GM21526 (cell line): ENCODE measurements around the gene CPAMD8.

Experiments used
- ATAC-seq: cut with Tn5 transposase; IDR thresholded peaks from one replicate; pipeline ENCODE4 v1.9.1; 2021; ENCODE audit warnings: moderate library complexity; ENCODE audit not compliant: unreplicated experiment, low FRiP score

Gene CPAMD8

DNA sequence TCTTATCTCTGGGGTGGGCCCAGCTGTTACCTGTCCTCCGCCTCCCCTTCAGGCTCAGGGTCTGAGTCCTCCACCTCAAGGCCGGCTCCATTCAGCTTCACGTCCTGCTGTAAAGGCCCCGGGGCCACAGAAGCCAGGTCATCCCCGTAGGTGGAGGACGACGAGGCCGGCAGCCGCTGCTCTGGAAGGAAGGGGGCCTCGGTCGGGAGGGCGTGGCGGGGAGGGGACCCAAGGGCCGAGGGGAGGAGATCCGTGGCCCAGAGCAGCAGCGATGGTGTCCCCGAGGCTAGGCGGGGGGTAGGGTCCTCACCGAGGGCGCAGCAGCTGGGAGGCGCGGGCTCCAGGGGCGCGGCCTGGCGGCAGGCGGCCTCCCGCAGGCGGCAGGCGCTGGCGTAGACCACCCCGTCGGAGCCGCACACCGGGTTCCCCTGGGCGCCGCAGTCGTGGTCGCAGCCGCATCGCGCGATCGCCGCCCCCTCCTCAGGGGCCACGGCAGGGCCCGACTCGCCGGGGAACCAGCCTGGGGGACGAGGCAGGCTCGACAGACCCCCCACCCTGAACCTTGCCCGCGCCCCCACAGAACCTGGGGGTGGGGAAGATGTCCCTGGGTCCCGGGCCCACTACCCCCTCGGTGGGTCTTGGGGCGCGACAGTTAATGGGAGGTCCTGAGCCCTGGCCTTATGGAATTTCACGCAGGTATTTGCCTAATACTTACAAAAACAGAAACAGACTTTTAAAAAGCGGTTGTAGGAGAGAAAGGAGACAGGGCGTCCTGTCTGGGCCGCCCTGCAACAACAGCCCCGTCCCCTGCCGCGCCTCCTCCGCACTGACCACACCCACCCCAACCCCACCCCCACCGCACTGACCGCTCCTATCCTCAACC is 130.2 kb downstream of the CPAMD8 start:
- peak; percentile 24 for ATAC-seq

DNA sequence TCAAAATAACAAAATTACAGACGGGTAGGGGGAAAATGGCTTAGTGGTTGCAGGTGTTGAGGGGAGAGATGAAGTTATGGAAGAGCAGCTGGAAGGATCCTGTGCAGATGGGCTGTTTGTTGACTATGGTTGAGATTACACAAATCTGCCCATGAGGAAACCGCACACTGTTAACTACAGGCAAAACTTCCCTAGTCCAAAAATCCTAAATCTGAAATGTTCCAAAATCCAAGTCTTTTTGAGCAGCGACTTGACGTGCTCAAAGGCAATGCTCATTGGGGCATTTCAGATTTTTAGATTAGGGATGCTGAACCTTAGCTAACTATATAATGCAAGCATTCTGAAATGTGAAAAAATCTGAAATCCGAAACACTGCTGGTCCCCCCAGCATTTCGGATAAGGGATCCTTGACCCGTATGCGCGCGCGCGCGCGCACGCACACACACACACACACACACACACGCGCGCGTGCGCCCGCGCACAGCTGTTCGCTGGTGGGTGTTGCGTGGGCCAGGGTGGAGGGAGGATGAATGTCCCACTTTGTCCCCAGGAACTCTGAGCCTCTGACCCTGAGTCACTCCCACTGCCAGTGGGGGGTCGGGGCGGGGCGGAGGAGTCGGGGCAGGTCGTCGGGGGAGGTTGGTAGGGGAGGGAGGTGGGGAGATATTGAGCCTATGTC is 131.0 kb downstream of the CPAMD8 start:
- ATAC-seq = no peak

DNA sequence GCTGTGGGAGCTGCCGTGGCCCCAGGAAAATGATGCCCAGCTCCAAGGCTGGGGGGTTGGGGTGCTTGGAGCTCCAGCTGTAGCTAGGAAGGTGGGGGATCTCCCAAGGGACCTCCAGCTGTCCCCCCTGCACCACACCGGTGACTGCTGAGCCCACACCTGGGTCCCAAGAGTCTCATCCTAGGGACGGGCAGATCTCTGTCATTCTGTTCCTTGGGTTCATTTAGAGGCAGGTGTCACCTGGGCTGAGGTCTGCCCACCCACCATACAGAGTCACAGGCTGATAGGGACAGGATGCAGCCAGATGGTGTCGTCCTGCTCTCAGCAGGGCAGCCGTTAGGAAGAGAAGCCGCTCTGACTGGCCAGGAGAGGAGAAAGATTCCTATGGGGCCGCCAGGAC is 132.5 kb downstream of the CPAMD8 start:
- no peak for ATAC-seq

DNA sequence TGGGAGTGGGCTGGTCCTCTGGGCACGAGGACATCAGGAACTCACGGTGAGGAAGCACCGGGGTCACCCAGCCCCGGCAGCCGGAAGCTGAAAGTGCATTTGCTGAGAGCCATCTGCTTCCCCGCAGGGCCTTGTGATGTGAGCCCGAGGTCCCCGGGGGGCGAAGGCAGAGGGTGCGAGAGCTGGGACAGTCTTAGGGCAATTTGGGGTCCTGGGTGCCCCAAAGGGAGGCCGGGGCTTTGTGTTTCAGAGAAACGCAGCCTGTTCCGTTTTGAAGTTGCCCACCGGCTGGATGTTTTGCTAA is 133.0 kb downstream of the CPAMD8 start:
- ATAC-seq = no peak

DNA sequence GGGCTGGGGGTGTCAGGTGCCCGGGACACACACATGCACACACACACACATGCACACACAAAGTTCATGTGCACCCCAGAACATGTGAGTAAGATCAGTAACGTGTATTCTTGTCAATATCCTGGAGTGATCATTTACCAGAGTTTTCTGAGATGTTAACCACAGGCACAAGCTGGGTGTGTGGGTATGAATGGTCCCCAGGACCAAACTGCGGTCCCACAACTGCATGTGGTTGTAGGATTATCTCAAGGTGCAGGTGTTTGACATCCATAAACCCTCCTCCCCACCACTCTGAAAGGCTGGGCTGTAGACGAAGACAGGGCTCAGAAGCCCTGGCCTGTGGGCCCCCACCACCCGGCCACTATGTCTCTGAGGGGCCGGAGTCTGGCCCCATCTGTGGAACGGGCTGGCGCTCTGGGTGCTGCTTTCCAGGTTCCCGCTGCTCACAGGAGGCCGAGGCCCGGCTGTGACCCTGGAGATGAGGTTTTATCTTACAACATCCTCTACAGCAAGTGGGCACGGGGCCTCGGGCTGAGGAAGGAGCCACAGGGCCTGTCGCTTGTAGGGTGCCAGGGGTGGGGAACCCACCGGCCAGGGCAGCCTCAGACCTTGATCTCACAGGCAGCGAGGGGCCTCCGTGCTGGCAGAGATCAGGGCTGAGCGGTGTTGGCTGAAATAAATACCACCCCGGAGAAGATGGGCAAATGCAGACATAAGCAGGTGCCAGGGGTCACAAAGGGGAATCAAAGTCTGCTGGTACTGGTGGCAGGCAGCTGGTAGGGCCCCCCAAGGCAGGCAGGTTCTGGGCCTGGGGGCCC is 133.5 kb downstream of the CPAMD8 start:
- ATAC-seq = no peak

DNA sequence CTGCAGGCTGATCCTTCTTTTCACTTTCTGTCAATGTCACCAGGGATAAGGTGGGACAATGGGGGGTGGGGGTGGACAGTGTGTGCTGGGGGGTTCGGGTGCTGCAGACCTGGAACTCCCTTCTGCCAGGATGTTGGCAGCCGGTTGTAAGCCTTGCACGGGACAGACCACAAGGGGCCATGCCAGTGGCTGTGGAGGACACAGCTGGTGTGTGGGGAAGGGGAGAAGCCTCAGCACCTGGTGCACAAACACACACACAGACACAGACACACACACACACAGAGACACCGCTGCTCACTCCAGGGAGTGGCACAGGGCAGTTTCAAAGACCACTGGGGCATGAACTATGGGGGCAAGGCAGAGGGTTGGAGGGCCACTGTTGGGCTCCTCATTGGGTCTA is 134.2 kb downstream of the CPAMD8 start:
- no peak for ATAC-seq

DNA sequence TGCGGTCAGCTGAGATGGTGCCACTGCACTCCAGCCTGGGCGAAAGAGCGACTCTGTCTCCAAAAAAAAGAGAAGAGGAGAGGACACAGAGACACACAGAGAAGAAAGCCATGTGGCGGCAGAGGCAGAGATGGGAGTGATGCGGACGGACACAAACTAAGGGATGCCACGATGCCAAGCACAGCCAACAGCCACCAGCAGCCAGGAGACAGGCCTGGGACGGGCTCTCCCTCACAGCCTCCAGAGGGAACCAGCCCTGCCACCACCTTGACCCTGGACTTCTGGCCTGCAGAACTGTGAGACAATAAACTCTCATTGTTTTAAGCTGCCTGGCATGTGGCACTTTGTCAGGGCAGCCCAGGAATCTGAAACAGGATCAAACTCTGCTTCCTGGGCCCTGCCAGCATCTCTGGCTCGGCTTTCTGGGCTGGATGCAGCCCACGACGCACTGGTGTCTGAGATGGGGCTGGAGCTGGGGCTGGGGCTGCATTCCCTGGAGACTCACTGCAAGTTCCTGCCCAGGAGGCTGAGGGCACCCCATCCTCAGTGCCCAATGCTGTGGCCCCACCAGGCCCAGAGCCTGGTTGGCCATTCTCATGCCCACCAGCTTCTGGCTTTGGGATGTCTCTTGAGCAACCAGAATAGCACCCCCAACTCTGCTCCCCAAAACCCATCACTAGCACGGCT is 134.8 kb downstream of the CPAMD8 start:
- no peak for ATAC-seq

DNA sequence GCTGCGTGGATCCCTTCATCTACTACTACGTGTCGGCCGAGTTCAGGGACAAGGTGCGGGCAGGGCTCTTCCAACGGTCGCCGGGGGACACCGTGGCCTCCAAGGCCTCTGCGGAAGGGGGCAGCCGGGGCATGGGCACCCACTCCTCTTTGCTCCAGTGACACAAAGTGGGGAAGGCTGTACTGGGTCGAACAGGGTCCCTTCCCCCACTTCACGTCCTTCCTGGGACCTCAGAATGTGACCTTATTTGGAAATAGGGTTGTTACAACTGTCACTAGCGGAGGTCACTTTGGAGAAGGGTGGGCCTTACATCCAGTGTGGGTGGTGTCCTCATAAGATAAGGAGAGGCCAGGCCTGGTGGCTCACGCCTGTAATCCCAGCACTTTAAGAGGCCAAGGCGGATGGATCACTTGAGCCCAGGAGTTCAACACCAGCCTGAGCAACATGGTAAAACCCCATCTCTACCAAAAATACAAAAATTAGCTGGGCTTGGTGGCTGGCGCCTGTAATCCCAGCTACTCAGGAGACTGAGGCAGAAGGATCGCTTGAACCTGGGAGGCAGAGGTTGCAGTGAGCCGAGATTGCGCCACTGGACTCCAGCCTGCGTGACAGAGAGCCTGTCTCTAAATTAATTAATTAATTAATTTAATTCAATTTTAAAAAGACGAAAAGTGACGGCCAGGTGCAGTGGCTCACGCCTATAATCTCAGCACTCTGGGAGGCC is 136.0 kb downstream of the CPAMD8 start:
- ATAC-seq = no peak

DNA sequence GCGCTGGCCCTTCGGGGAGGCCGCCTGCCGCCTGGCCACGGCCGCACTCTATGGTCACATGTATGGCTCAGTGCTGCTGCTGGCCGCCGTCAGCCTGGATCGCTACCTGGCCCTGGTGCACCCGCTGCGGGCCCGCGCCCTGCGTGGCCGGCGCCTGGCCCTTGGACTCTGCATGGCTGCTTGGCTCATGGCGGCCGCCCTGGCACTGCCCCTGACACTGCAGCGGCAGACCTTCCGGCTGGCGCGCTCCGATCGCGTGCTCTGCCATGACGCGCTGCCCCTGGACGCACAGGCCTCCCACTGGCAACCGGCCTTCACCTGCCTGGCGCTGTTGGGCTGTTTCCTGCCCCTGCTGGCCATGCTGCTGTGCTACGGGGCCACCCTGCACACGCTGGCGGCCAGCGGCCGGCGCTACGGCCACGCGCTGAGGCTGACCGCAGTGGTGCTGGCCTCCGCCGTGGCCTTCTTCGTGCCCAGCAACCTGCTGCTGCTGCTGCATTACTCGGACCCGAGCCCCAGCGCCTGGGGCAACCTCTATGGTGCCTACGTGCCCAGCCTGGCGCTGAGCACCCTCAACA is 136.6 kb downstream of the CPAMD8 start:
- no peak for ATAC-seq

DNA sequence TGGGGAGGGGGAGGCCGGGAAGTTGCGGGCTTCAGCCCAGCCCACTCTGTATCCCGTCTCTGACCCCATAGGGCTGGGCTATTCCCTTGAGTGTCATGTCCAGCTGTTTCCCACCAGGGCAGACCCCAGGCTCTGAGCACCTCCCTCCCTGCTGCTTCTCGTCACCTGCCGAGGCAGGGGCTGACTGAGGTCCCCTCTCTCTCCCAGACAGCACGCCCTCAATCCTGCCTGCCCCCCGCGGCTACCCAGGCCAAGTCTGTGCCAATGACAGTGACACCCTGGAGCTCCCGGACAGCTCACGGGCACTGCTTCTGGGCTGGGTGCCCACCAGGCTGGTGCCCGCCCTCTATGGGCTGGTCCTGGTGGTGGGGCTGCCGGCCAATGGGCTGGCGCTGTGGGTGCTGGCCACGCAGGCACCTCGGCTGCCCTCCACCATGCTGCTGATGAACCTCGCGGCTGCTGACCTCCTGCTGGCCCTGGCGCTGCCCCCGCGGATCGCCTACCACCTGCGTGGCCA is 137.2 kb downstream of the CPAMD8 start:
- ATAC-seq = no peak

DNA sequence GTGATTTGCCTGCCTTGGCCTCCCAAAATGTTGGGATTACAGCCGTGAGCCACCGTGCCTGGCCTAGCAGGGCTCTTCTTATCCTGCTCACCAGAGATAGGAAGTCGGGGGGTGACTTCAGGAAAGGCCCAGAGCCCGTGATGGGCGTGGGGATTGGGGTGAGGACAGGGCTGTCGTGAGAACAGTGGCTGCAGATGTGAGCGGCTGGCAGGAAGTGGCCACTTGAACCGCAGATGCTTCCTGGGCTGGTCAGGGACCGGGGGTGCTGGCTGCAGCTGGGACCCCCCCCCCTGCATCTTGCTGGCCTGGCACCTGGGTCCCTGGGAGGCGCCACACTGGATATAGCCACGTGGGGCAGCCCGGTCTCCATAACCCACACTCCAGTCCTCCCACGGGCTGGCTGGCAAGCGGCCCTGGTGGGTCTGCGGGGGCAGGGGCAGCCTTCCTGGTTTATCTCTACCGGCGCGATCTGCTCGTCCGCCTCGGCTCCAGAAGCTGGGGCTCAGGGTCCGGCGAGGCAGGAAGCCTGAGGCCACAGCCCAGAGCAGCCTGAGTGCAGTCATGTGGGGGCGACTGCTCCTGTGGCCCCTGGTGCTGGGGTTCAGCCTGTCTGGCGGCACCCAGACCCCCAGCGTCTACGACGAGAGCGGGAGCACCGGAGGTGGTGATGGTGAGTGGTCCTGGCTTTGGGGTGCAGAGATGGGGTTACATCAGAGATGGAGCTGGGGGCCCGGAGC is 137.8 kb downstream of the CPAMD8 start, which contains the start of gene F2RL3:
Gene F2RL3 (plus strand): TSS at position 371 of the 737 bp plus-strand sequence. CDS start 191 bp downstream, at position 562.
- ATAC-seq = no peak

DNA sequence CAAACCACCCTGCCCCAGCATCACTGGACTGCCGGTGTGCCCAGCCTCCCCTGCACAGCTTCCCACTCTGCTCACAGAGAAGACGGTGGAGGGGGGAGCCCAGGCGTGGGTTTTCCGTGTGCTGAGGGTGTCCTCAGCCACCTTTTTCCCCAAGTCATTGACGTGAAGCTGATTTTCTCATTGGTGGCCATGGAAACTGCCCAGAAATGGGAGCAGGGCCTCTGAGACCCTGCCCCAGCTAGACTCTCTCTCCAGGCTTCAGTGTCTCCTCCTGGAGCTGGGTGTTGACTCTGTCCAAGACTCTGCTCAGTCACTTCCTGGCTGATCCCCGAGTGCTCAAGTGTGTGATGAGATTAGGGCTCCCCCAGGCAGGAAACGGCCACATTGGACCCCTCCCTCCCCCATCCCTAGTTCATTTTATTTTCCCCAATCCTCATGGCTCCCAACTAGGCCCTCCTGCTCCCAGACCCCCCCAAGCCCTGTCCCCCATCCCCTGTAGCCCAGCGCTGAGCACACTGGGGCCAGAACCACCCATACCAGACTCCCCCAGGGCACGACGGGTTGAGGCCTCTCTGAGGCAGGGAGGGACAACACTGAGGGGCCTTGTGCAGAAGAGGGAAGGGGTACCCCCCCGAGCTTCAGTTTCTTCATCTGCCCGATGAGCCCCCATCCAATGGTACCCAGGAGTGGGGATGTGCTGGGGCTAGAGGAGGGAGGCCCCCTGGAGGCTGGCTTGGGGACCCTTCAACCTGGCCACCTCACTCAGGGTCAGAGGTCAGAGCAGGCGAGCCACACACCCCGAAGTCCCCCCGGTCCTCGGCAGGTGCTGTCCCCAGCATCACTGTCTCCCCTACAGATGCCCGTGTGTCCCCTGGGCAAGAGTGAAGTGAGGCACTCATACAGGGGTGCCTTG is 139.0 kb downstream of the CPAMD8 start:
- no peak for ATAC-seq

DNA sequence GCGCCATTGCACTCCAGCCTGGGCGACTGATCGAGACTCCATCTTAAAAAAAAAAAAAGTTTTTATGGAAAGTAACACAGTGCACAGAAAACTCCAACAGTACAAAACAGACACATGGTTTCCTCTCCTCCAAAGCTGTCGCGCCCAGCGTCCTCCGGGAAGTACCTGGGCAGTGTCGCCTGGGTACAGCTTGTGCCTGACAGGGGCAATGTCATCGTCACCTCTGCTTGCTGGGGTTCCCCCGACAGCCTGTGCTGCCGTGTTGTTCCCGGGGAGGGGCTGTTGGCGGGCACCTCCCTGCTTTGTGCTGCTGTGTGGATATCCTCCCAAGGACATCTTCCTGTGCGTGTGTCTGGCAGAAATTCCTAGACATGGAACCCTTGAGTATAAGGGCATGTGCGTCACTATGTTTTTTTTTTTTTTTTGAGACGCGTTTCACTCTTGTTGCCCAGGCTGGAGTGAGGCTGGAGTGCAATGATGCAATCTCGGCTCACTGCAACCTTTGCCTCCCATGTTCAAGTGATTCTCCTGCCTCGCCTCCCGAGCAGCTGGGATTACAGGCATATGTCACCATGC is 140.2 kb downstream of the CPAMD8 start:
- ATAC-seq = no peak

DNA sequence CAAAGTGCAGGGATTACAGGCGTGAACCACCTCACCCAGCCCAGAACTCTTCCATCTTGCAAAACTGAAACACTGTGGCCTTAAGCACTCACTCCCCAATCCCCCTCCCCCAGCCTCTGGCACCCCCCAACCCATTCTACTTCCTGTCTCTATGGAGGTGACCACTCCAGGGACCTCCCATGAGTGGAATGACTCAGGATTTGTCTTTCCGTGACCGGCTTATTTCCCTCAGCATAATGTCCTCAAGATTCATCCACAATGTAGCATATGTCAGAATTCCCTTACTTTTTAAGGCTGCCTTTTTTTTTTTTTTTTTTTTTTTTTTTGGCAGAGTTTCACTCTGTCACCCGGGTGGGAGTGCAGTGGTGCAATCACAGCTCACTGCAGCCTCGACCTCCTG is 141.4 kb downstream of the CPAMD8 start:
- no peak for ATAC-seq

DNA sequence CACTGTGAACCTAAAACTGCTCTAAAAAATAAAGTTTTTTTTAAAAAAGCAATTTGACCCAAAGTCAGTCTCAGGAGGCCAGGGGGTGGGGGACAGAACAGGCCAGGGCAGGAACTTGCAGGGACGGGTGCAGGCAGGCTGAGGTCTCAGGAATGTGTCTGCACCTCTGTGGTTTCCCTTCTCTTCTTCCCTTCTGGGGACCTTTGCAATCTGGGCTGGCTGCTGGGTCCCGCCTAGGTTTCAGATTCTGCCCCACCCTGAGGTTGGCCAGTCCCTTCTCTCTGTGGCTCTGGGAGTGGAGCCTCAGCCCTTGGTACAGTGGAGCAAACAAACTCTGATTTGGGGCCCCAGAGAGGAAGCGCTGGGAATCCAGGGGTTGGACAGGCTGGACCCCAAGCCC is 143.1 kb downstream of the CPAMD8 start:
- no peak for ATAC-seq

DNA sequence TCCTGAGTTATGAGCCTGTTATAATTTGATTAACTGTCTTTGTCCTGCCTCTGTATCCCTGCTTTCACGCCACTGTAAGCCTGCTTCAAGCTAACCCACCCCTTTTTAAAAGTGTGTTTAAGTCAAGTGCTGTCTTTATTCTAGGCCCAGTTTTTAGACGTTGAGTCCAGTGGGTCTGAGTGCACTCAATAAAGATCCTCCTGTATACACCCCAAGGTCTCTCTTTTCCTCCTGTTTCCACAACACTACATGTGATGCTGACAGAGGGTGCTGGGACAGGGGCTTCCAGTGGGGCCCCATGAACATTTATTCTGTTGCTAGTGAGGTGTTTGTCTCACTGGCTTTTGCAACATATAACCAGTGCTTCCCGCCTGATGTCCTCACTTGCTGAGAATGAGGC is 144.5 kb downstream of the CPAMD8 start:
- no peak for ATAC-seq

DNA sequence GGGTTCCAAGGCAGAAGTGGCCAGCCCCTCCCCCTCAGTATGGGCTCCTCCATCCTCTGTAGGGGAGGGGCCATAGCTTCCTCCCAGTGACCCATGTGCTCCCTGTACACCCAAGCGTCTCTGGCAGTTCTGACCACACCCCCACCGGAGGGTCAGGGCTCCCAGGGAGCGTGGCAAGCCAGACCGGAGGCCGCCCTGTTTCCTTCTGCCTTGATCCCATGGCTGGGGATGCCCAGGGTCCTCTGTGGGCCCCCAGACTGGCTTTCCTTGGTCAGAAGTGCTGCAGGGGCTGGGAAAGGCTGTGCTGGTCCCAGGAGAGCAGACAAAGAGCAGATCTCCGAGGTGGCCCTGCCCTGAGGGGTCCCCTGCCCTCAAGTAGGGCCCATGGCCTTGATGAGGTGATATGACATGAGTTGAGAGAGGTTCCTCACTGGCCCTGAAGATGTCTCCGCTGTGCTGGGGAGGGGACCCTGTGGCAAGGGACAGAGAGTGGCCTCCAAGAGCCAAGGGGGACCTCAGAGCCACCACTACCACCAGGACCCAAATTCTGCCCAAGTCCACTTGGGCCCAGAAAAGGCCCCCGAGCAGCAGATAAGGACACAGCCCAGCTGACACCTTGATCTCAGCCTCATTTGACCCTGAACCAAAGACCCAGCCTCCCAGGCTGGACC is 145.6 kb downstream of the CPAMD8 start:
- ATAC-seq = no peak
